ENCODE data around the gene POM121.
"Not testable (repeated sequence)": the region's sequence is repeated elsewhere in the genome, so short reads cannot be mapped to it uniquely, and the experiment has no call there.

Gene POM121

DNA sequence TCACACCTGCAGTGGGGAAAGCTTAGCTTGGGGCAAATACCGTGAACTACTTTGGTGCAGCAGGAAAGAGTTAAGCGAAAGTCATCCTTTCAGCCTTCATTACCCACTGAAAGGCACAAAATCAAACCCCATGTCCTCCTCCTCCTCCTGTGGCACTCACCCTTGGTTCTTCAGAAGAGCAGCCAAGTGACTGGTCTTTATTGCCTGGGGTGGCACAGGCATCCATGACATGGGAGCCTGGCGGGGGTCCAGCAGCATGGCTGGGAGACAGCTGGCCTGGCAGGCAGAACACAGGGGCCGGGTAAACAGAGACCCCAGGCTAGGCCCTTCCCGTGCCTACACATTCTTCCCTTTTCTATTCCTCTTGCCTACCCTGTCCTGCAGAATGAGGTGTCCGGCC, 24.8 kb downstream of the POM121 start:
- not testable (repeated sequence) for DNase-seq (ENCODE audit: low spot score)

DNA sequence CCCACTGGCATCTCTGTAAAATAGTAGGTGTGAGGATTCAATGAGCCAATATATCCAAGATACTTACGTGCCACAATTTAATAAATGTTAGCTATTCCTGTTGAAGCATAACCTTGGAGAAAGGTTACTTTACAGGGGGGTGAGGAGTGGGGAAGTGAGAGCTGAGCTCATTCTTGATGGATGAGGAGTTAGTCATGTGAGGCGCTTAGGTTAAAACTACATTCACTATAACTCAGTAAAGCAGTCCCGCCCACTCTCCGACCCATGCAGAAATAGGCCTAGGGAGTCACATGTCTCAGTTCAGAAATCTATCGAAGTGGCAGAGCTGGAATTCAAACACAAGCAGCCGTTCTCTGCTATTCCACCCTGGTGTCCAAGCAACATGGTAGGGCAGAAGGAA, 25.5 kb downstream of the POM121 start:
- DNase-seq (ENCODE audit: low spot score): not testable (repeated sequence)

DNA sequence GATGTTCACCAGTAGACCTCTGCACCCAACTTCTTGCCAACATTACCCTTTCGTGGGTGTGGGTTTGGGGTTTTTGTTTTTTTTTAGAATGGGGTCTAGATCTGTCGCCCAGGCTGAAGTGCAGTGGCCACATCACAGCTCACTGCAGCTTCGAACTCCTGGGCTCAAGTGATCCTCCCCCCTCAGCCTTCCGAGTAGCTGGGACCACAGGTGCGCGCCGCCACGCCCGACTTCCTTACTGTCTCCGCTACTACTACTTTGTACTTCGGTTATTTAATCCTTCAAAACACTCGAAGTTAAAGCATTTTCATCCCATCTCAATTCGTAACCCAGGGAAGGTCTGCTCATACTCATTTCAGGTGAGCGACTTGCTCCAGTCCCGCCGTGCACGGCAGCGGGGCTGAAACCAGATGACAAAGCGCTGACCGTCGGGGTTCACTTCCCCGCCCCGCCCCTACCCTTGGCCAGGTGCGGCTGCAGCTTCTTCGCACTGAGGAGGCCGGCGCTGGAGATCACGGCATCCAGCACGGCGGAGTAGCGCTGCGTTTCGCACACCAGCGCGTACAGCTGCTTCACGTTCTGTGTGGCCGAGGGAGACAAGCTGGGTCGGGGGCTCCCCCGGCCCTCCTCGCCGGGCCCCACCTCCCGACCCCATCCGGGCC, 29.1 kb downstream of the POM121 start:
- not testable (repeated sequence) for DNase-seq (ENCODE audit: low spot score)

DNA sequence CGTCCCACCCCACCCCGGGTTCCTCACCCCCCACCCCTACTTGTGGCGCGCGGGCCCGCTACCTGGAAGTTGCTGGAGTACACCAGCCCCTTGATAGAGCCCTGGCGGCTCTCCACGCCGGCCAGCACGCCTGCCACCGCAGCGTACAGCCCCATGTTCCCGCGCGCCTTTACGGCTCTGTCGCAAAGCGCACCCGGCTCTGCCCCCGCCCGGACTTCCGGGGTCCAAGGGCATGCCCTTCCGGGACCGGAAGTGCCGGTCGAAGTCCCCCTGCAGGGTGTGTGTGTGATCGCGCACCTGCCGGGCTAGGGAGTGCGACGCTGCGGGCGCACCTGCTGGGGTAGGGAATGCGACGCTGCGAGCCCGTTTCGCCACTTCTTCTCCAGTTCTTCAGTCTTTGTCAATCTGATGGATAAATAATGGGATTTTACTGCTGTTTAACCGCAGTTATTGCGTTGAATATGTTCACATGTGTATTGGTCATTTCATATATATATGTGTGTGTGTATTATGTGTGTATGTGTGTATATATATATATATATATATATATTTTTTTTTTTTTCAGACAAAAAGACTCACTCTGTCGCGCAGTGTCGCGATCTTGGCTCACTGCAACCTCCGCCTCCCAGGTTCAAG, 29.8 kb downstream of the POM121 start:
- DNase-seq (ENCODE audit: low spot score): not testable (repeated sequence)

DNA sequence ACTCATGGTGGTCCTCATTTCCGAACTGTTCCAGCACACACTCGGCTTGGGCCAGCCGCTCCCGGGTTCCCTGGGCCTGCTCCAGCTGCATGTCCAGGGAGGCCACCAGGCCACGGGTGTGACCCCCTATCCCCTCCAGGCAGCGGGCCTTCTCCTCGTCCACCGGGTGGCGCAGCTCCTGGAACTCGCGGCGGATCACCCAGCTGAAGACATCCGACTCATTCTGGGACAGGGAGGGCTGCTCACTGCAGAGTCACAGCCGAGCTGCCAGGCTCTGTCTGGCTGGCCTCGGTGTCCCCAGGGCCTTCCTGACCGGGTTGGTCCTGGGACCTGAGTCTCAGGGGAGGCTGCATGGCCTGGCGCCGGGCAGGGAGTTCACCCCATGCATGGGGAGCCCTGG, 35.1 kb downstream of the POM121 start:
- not testable (repeated sequence) for DNase-seq (ENCODE audit: low spot score)

DNA sequence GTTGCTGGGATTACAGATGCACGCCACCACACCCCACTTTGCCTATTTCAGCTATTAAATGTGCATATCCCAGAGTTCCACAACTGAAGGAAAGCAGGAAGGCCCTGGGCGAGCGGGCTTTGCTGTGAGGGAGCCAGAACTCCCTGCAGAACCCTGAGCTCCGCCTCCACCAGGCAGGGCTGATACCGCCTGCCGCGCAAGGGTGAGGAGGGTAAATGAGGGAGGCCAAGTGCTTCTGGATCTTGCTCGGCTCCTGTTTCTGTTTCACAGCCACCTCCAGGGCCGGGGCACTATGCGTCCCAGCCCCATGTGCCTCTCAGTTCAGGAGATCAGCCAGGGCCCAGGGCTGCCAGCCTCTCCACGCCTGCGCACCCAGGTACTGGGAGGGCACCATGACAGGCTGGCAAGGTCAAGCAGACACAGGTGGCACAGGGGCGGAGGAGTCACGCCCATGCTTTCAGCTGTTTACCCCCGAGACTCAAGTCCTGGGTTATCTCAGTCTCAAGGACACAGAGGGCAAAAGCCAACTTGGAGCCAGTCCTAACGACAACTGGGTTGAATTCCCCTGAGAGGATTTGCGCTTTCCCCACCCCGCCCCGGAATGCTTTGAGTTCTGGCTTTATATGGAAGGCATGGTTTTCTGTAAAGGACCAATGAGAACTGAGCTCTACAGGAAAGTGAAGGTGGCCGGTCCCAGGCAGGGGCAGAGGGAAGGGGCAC, 35.9 kb downstream of the POM121 start:
- not testable (repeated sequence) for DNase-seq (ENCODE audit: low spot score)

DNA sequence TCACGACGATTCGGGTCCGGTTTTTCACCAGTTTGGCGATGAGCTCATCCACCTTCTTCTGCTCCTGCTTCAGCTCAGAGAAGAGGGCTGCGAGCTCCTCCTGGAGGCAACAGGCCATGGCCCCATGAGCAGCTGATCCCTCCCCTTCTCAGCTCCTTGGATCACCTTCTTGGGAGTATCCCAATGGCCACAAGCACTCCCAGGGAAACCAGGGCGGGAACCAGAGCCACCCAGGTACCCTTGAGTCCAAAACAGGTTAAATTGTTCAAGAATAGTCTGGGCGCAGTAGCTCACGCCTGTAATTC, 36.4 kb downstream of the POM121 start:
- DNase-seq (ENCODE audit: low spot score): not testable (repeated sequence)

DNA sequence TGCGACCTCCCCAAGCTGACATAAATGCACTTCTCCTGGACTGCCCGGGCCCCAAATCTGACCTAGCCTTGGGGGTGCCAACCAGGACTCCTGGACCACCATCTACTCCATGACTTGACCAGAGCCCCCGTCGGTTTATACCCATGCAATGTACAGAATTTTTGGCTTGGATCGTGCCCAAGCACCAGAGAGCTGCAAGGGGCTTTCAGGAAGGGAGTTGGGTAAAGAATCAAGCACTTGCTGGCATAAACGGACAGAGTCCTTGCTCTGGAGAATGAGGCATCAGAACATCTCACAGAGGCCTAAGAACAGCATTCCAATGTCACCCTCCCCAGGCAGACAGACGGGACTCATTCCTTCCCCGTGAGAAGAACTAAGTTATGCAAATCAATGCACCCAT, 38.2 kb downstream of the POM121 start:
- DNase-seq (ENCODE audit: low spot score): not testable (repeated sequence)

DNA sequence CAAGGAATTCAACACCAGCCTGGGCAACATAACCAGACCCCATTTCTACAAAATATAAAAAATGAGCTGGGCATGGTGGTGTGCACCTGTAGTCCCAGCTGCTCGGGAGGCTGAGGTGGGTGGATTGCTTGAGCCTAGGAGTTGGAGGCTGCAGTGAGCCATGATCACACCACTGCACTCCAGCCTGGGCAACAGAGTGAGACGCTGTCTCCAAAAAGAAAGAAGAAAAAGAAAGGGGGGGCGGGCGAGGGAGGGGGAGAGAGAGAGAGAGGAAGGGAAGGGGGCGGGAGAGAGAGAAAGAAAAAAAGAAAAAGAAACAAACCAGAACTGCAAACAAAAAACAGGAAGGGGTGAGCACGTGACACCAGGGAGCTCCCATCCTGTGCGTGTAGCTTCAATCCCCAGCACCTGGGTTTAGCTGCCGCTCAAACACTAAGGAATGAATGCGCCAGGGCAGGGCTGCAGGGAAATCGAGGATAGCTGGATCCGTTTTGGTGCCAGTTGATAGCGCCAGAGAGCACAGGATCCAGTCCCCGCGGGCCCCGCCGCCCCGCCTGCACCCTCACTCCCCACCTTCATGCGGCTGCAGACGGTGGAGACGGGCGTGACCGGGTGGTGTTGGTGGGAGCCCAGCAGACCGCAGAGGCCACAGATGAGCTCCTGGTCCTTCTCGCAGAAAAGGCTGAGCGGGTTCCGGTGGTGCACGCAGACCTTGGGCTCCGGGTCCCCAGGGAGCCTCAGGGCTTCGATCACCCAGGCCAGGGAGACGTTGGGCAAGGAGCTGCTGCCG, 40.5 kb downstream of the POM121 start:
- DNase-seq (ENCODE audit: low spot score): not testable (repeated sequence)

DNA sequence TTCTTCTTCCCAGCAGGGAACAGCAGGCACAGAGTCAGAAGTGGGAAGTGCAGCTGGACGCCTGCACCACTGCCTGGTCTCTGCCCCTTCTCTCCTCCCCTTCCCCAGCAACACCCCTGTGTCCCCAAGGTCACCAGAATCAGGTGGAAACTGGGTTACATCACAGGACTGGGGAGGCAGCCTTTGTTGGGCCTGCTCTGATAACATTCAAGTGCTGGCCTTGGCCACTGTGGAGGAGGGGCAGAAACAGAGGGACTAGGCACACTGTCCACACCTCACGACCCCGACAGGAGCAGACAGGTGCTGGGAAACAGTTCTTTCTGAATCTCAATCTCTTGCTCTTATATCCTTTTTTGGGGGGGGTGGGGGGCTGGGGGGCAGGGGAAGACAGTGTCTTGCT, 42.0 kb downstream of the POM121 start:
- DNase-seq (ENCODE audit: low spot score): peak; percentile 0

DNA sequence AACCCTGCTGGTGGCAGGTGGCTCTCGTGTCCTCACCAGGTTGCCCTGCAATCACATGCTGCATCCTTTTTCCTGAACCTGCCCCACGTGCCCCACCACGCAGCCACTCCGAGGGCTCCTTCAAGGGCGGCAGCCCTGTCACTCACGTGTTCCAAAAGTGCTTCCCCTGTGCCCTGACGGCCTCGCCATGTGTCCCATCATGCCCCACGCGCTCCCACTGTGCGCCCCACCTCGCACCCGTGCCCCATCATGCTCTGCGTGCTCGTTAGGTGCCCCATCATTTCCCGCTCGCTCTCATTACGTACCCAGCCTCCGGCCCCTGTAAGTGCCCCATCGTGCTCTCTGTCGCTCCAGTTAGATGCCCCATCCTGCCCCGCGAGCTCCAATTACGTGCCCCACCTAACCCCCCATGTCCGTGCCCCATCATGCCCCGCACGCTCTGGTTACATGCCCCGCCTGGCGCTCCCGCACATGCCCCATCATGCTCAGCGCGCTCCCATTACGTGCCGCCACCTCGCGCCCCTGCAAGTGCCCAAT, 44.2 kb downstream of the POM121 start, which contains the start of gene TRIM74:
Gene TRIM74, minus strand, starts transcription at position 487 of the 537 bp plus-strand sequence. CDS start 3,309 bp downstream, outside the sequence.
- not testable (repeated sequence) for DNase-seq (ENCODE audit: low spot score)

DNA sequence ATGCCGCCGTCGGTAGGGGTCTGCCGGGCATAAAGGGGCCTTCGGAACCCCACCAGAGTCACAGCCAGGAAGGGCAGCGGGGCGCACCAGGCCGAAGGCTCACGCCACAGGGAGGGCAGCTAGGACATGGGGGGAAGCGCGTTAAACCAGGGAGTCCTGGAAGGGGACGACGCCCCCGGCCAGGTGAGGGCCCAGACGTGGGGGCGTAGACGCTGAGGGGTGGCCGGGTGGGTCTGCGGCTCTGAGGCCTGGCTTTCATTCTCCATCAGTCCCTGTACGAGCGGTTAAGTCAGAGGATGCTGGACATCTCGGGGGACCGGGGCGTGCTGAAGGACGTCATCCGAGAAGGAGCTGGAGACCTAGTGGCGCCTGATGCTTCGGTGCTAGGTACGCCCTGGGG, 44.8 kb downstream of the POM121 start:
- not testable (repeated sequence) for DNase-seq (ENCODE audit: low spot score)

DNA sequence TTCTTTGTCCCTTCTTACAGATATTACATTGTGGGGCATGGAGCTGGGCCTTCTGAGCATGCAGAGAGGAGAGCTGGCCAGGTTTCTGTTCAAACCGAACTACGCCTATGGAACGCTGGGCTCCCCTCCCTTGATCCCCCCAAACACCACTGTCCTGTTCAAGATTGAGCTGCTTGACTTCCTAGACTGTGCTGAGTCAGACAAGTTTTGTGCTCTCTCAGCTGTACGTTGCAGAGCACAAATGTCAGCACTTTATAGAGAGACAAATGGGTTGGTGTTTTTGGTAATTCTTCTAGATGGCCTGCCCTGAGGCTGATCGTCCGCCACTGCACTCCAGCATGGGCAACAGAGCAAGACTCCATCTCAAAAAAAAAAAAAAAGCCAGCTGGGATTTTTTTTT, 46.6 kb downstream of the POM121 start:
- not testable (repeated sequence) for DNase-seq (ENCODE audit: low spot score)

DNA sequence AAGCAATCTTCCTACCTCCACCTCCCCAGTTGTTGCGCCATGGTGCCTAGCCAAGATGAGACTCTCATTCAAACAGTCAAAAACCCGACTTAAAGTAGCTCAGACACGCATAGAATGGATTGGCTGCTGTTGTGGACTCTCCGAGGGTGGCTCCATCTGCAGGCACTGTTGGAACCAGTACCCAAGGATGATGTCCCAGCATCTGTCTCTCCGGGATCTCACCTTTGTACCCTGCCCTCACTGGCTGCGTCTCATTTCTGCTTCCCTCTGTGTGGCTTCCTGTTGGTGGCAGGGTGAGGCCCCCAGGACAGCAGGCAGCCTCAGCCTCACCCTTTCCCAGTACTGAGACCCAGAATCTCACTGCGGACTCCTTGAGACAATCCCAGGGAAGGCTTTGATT, 49.9 kb downstream of the POM121 start:
- not testable (repeated sequence) for DNase-seq (ENCODE audit: low spot score)

DNA sequence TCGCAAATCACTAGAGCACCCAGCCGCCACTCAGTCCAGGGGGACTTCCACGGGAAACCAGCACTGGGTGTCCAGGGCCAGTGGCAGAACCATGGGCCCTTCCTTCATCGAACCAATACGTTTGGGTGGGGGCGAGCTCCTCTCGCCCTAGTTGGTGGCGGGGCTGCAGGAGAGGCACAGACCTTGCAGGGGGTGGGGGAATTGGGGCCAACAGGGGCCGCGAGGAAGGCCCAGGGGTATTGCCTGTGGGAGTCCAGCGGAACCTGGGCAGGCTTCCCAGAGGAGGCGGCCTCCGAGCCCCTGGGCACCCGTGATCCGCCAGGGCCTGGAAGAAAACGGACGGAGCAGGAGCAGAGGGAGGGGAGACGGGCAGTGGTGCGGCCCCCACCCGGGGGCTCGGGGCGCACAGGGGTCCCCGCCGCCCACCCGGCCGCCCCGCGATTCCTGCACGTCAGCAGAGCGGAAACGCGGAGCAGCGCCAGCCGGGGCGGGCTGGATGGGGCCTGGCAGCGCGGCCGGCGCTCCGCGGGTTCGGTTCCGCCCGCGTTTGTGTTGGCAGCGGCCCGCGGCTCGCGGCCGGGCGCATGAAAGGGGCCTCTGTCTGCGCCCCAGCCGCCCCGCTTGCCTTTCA, 50.9 kb downstream of the POM121 start:
- not testable (repeated sequence) for DNase-seq (ENCODE audit: low spot score)

DNA sequence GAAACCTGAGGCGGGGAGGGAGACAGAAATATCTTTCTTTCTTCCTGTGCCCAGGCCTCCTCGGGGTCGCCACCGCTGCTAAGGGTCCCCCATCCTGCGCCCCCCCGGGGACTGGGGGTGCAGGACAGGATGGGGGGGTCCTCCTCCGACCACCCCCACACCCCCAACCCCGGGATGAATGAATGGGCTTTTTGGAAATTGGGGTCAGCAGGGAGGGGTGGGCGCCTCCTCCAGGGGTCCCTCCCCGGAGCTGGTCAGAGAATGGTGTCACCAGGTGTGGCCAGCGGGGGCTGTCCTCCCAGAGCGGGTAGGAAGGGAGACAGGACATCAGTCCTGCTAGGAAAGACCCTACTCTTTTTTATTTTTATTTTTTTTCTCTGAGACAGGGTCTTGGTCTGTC, 51.5 kb downstream of the POM121 start:
- DNase-seq (ENCODE audit: low spot score): not testable (repeated sequence)

DNA sequence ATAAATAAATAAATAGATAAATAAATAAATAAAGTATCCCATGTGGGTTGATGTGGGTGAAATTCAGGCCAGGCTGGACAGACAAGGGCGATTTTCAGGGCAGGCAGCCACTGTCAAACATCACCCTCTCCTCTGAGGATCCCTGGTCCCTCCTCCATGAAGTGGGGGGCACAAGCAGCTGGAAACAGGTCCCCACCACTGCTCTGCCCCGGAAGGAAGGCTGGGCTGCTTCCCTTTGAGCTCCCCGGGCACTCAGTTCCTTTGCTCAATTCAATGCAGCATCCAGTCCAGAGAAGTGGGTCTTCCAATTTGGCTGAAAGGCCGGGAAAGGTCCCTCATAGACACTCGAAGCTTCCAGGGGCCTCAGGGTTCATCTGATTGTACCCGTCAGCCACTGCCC, 55.5 kb downstream of the POM121 start:
- DNase-seq (ENCODE audit: low spot score): not testable (repeated sequence)

DNA sequence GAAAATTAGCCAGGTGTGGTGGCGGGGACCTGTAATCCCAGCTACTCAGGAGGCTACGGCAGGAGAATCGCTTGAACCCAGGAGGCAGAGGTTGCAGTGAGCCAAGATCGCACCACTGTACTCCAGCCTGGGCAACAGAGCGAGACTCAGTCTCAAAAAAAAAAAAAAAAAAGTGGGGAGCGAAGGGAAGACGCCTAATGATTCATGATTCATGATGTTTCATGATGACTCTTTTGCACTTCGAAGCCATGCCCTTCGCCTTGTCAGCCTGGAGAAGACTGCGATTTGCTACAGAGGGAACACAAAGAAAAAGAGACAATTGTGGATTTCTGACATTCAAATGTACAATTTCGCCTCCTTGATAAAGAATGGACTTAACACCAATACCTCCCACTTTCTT, 57.2 kb downstream of the POM121 start:
- DNase-seq (ENCODE audit: low spot score): not testable (repeated sequence)

DNA sequence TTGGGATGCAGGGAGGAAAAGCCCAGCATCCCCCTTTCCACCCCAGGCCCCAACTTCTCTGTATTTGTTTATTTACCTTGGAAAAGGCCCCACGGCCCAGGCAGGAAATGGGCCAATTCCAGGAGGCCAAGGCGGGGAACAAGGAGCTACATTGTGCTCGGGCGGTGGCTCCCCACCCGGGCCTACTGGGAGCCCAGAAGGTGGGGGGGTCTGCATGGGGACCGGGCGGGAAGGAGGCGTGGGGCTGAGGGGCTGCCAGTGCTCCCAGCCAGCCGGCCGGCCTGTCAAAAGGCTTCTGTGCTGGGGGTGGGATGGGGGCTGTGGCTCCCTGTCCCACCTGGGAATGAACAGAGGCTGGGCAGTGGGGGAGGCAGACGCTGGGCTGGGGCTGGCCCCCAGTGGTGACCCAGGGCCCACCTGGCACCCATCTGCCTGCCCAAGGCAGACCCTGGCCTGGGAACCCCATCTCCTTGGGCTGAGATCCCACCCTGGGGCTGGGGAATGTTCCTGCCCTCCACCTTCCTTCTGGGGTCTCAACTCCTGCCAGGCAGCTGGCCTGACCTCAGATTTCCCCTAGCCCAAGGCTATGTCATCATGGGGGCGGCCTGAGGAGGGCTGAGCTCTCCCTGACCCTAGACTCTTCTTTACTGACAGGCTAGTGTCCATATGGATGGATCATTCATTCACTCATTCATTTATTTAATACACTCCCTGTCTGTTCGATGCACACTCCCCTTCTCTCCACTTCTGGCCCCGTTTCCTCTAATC, 65.4 kb downstream of the POM121 start:
- not testable (repeated sequence) for DNase-seq (ENCODE audit: low spot score)

DNA sequence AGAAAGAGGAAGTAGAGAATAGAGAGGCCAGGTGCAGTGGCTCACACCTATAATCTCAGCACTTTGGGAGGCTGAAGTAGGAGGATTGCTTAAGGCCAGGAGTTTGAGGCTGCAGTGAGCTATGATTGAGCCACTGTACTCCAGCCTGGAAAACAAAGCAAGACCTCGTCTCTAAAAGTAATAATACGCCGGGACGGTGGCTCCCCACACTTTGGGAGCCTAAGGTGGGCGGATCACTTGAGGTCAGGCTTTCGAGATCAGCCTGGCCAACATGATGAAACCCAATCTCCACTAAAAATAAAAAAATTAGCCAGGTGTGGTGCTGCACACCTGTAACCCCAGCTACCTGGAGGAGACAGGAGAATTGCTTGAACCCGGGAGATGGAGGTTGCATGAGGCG, 70.6 kb downstream of the POM121 start:
- DNase-seq (ENCODE audit: low spot score): not testable (repeated sequence)

DNA sequence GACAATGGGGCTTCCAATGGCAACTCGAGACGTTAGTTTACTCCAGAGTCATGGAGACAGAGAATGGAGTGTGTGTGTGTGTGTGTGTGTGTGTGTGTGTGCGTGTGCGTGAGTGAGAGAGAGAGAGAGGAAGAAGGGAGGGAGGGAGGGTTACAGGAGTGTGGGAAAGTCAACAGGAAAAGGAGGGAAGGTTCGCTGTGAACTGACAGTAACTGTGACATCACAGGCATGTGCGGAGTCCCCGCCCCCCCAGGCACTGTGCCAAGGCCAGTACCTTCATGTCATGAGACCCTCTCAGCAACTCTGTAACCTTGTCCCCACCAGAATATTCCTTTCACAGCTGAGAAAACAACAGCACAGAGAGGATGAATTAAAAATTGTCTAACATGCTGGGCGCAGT, 72.6 kb downstream of the POM121 start:
- not testable (repeated sequence) for DNase-seq (ENCODE audit: low spot score)
